IPS DF 4.7 (cell line): ENCODE results near the gene SLC6A9.

Experiments
- DNase-seq: peaks from one replicate; pipeline ENCODE4 v3.0.0-alpha.2; 2013; ENCODE audit warnings: low spot score; ENCODE audit errors: extremely low read depth

SLC6A9 gene

GRCh38 chr1:43970502-43970901 lies 60.8 kb downstream of the SLC6A9 start:
- DNase-seq, result no peak

DNA sequence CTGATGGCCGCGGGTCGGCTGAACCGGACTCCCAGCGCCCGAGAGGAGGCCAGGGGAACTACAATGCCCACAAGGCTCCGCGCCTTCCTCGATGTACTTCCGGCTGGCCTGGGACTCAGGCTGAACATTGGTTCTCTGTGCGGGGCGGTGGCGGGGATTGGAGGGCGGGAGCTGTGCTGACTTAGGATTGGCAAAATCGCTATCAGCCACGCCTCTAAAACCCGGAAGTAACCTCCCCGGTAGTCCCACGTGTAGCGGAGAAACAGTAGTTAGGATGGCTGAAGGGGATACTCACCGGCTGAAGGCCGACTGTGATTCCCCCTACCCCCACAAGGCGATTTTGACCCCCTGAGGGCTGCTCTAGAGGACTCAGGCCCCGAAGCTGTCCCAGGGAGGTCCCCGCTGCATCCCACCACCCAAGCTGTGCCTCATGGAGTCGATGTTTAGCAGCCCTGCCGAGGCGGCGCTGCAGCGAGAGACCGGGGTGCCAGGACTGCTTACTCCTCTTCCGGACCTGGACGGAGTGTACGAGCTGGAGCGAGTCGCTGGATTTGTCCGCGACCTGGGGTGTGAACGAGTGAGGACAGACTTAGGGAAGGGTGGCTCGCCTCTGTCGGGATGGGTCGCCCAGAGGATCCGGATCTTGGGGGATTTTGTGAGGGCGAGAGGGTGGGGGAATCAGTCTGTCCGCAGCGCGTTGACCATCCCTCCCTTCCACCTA lies 61.4 kb downstream of the SLC6A9 start, which contains the start of gene DPH2:
Gene DPH2 (plus strand): TSS at position 265 of the 721 bp plus-strand sequence. CDS start 166 bp downstream, at position 431.
- peak; percentile 97 for DNase-seq

DNA sequence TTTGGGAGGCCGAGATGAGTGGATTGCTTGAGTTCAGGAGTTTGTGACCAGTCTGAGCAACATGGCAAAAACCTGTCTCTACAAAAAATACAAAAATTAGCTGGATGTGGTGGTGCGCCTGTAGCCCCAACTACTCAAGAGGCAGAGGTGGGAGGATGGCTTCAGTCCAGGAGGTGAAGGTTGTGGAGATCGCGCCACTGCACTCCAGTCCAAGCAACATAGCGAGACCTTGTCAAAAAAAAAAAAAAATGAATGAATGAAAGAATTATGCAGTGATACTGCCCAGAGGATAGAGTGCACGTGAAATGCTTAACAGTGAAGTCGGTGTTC lies 61.9 kb downstream of the SLC6A9 start:
- no peak for DNase-seq

DNA sequence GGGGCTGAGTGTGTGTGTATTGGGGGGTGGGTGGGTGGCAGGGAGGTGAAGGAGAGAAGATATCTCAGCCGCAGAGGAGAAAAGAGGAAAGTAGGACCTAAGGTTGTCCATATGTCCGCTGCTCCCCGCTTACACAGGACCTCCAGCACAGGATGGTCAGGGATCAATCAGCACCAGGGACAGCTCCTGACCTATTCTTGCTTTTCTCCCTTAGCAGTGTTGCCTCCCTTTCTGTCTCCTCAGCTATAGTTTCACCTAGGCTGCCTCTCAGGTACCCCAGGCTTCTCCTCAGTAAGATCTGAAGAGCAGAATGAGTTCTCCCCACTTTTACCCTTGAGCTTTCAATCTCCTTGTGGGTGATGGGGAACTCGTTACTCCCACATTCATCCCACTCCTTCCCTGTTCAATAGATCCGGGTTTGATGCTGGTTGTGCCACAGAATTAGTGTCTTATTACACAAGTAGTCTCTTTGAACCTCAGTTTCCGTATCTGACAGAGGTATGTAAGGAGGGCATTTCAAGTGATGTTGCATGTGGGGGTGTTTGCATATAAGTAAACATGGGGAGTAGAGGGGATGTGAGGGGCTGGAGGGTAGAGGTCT lies 62.8 kb downstream of the SLC6A9 start:
- no peak for DNase-seq

- DNase-seq, result no peak
These were observed 65.9 kb downstream of the SLC6A9 start for GRCh38 chr1:43965316-43965715.

- no peak for DNase-seq
These were observed 67.4 kb downstream of the SLC6A9 start for GRCh38 chr1:43963890-43964289.

- no peak for DNase-seq
These were observed 68.3 kb downstream of the SLC6A9 start for GRCh38 chr1:43963006-43963405.

DNA sequence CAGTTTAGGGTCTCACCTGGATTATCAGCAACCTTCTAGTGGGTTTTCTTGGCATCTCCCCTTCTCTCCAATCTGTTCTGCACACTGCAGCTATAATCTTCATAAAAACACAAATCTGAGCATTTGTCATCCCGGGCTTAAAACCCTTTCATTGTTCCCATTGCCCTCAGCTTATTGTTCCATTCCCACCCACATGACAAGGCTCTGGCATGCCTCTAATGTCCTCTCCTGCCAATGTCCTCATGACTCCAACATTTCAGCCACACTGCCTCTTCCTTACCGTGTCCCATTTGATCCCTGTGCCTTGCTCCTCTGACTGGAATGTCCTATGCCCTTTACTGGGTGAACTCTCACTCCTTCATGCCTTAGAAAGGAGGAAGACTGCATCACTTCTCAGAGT lies 68.9 kb downstream of the SLC6A9 start:
- DNase-seq, result no peak

DNA sequence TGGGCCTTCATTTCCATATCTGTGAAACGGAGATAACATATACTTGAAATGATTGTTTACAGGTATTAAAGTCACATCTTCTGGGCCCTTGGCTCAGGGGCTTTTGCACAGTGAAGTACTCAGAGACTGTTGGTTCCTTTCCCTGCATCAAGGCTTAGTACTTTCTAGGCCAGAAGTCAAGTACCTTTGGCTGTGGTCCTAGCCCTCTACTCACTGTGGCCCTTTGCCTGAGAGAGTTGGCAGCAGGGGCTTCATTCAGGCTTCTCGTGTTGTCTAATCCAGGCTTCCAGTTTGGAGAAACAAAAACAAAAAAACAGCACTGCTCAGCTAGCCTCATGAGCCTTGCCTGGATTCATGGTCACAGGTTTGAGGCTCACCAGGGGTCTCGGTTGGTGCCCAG lies 69.6 kb downstream of the SLC6A9 start:
- DNase-seq, result no peak

- no peak for DNase-seq
These were observed 70.5 kb downstream of the SLC6A9 start for GRCh38 chr1:43960798-43961197.

DNA sequence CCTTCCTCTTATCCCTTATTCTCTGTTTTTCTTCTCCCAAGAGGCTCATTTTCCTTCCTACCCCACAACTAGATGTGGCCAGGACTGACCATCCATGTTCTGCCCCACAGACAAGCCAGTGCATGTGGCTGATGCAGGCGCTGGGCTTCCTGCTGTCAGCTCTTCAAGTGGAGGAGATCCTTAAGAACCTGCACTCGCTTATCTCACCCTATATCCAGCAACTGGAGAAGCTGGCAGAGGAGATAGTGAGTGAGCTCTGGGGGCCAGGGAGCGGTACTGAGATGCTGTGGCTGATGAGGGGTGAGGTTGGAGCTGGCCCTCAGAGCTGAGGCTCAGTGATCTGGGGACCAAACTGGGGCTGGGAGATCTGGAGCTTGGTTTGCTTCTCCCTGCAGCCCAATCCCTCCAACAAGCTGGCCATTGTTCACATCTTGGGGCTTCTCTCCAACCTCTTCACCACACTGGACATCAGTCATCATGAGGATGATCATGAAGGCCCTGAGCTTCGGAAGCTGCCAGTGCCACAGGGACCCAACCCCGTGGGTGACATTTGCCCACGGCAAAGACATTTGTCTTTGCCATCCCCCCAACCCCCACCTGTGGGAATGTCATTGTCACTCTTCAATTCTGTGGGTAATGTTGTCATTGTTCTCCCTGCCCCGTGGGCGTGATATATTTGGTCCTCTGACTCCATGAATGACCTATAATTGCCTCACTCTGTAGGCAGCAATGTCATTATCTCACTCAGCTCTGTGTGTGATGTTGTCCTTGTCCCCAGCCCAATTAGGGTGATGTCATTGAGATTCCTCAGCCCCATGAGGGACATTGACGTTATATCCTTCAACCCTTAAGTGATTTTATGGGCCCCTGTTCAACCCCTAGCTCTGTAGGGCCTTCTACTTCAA lies 72.7 kb downstream of the SLC6A9 start:
- DNase-seq, result no peak

GRCh38 chr1:43957407-43958040 lies 73.7 kb downstream of the SLC6A9 start:
- DNase-seq, result no peak

- no peak for DNase-seq
These were observed 75.0 kb downstream of the SLC6A9 start for GRCh38 chr1:43956234-43956633.

GRCh38 chr1:43954036-43954435 lies 77.2 kb downstream of the SLC6A9 start:
- DNase-seq, result no peak

DNA sequence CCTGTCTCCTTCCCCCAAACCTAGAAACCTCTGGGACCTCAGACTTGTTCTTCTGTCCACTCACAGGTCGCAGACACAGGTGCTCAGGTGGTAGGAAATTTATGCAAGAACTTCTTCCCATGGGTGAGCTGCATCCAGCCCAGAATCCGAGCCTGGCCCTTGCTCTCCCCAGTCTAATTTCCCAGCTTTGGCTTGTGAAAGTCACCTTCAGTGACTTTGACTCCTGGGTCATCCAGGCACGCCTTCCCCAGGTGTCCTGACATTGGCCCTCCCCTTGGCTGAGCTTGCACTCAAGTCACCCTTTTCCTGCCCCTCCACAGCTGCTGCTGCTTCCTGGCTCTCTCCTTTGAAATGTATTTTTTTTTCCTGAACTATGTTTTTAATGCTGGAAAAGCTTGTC lies 77.9 kb downstream of the SLC6A9 start:
- no peak for DNase-seq

DNA sequence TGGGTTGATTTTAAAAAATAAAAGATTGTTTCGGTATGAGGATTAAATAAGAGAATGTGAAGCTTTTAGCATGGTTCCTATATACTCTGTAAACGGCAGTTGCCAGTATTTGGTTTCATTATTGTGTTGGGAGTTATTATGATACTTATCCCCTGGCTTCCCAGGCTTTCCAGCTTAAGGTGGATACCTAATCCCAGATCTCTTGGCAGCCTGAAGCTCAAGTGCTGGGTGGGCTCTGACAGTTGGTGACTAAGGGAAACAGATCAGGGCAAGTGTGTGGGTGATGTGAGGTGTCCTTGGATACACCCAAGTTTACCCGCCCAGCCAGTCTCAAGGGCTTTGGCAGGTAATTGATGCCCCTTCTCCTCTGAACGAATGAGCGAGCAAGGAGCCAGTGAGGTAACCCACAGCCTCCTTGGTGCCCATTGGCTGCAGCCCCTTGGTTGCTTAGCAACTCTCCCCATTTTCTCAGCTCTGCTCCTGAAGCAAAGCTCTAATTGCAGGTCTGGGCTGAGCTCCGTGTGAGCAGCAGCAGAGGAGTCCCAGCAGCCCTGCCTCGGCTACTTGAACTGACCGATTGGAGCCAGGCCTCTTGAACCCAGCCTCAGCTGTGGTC lies 78.4 kb downstream of the SLC6A9 start:
- no peak for DNase-seq

DNA sequence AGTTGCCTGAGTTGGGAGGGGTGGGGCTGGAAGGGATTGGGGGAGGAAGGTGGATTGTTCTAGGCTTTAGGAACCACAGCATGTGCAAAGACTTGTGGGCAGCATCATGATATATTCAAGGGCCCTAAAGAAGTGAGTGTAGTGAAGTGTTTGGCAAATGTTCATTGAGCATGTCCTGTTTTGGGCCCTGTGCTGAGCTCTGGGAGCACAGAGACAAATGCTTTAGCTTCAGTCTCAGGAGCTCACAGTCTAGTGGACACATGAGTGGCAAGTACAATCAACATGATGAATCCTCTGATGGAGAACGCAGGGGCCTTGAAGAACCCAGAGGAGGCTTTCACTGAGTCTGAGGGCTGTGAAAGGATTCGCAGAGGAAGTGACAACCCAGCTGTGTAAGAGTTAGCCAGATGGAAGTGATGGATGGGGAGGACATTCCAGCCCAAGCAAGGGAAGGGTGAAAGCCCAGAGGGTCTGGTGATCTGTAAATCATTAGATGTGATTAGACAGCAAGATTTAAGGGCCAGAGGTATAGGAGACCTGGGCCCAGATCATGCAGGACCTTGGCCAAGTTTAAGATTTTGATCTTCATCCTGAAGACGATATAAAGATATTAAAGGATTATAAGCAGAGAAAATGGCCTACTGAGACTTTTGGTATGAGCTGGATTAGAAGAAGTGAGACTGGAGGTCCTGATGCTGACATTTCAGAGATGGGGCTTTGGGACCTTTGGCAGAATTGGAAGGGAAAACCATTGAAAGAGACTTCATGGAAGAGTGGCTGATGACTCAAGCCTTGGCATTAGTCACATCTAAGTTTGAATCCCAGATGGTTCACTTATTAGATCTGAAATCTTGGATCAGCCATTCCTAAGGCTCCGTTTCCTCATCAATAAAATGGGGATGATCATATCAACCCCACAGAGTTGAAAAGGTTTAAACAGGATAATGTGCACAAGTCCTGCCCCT lies 80.0 kb downstream of the SLC6A9 start:
- DNase-seq, result no peak

GRCh38 chr1:43949678-43950077 lies 81.6 kb downstream of the SLC6A9 start:
- DNase-seq, result no peak

- no peak for DNase-seq
These were observed 83.3 kb downstream of the SLC6A9 start for GRCh38 chr1:43947874-43948437.
